AG10803 (cell line): Measurements from ENCODE around the gene RASA3.
"Not testable (repeated sequence)": the region's sequence is repeated elsewhere in the genome, so short reads cannot be mapped to it uniquely, and the experiment has no call there.

Experiments used
- DNase-seq: peaks from one replicate; pipeline ENCODE4 v3.0.0; 2010; ENCODE audit warnings: low read depth
- H3K4me3 ChIP-seq: 2 replicates; pipeline ENCODE4 v1.5.1; 2011; ENCODE audit warnings: mild to moderate bottlenecking, low read length, control low read depth
- CTCF ChIP-seq: conservative IDR thresholded peaks from 2 replicates; pipeline ENCODE4 v1.5.1; 2011; ENCODE audit warnings: mild to moderate bottlenecking, low read length, control low read depth, inconsistent platforms

Gene RASA3

GRCh38 chr13:114079601-114080536, 52.6 kb downstream of the RASA3 start:
- no peak for TF ChIP-seq CTCF
- no peak for DNase-seq

GRCh38 chr13:114078461-114079451, 53.7 kb downstream of the RASA3 start:
- H3K4me3 ChIP-seq, result peak overlapping the region; percentile 20
- DNase-seq, result peak; percentile 69
- TF ChIP-seq CTCF, result no peak

More at GRCh38 chr13:114079601-114080536, 52.6 kb downstream of the RASA3 start:
- no peak overlapping the region for H3K4me3 ChIP-seq

GRCh38 chr13:114077933-114078325, 54.5 kb downstream of the RASA3 start:
- TF ChIP-seq CTCF, result no peak
- peak; percentile 80 for DNase-seq
- no peak overlapping the region for H3K4me3 ChIP-seq

- no peak overlapping the region for H3K4me3 ChIP-seq
- TF ChIP-seq CTCF, result no peak
- DNase-seq, result no peak
Observed at GRCh38 chr13:114077099-114077932, 55.1 kb downstream of the RASA3 start.

GRCh38 chr13:114076329-114077090, 55.9 kb downstream of the RASA3 start:
- no peak for DNase-seq
- TF ChIP-seq CTCF, result no peak
- no peak overlapping the region for H3K4me3 ChIP-seq

GRCh38 chr13:114075811-114076210, 56.6 kb downstream of the RASA3 start:
- not testable (repeated sequence) for DNase-seq, H3K4me3 ChIP-seq
